Stimulated activated CD8-positive, alpha-beta memory T cell treated with anti-CD3 and anti-CD28 coated beads, Interleukin-12 subunit alpha, Interleukin-12 subunit beta, amount 100 ng/mL, for 24 hours (primary cell): Measurements from ENCODE around the gene RSPH1.

Source experiments
- DNase-seq: peaks from one replicate; pipeline ENCODE4 v3.0.0-alpha.2; 2020; ENCODE audit errors: extremely low read depth

RSPH1 gene

DNA sequence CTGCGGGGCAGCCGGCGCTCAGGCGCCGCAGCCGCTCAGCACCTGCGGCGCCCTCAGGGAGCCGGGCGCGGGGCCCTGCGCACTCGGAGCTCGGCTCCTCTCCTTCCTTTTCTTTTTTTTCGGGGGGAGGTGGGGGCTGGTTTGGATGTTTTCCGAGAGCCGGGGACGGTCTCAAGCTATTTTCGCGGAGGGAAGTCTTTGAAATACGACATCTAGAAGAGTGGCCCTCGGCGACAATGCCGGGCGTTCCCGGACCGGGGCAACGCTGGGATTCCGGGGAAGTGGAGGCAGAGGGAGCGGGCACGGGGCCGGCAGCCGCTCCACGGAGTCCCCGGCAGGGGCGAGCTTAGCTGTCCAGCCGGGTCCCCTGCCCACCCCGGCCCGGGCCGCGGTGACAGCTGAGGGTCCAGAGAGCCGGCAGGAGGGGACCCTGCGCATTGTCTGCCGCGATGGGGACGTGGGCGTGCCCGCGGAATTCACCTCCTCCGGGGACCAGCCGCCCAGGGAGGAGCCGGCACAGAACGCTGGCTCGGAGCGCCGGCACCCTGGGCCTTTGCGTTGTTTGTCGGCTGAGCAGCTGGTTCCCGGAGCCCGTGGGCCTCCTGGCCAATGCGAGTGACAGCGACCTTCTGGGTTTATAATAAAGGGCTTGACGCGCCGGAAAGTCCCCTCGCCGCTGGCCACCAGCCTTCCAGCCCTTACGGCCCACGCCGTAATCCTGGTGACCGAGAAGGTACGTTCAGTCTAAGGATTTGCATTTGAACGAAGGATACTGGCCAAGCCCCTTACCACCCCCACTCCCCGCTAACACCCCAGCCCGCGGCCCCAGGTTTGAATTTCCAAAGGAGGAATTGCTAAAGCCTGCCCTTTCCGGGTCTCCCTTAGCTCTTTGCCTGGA lies 18.2 kb upstream of the RSPH1 start:
- DNase-seq = peak; percentile 31

GRCh38 chr21:42513151-42513984 lies 17.3 kb upstream of the RSPH1 start, which contains the start of gene SLC37A1:
Gene SLC37A1, plus strand, starts transcription at chr21:42513852. Its CDS starts 4,603 bp downstream, at chr21:42518455.
- no peak for DNase-seq

GRCh38 chr21:42512346-42513034 lies 16.5 kb upstream of the RSPH1 start:
- no peak for DNase-seq

- DNase-seq = no peak
Measured at GRCh38 chr21:42509244-42509643, 13.2 kb upstream of the RSPH1 start.

DNA sequence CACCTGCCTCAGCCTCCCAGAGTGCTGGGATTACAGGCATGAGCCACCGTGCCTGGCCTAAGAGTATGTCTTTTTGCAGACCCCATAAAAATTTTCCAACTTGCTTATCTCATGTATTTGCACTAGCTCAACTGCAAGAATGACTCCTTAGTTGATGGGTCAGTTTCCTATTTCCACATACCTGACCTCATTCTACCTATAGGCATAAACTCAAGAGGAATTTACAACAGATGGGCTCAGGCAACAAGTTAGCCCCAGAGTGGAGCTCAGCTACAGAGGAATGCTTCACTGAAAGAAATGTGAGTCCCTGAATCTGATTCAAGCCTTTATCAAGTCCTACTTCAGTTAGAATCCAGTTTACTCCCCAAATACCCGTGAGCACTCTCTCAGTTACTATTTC lies 12.3 kb upstream of the RSPH1 start:
- DNase-seq = no peak

GRCh38 chr21:42507418-42507817 lies 11.4 kb upstream of the RSPH1 start:
- DNase-seq = no peak

DNA sequence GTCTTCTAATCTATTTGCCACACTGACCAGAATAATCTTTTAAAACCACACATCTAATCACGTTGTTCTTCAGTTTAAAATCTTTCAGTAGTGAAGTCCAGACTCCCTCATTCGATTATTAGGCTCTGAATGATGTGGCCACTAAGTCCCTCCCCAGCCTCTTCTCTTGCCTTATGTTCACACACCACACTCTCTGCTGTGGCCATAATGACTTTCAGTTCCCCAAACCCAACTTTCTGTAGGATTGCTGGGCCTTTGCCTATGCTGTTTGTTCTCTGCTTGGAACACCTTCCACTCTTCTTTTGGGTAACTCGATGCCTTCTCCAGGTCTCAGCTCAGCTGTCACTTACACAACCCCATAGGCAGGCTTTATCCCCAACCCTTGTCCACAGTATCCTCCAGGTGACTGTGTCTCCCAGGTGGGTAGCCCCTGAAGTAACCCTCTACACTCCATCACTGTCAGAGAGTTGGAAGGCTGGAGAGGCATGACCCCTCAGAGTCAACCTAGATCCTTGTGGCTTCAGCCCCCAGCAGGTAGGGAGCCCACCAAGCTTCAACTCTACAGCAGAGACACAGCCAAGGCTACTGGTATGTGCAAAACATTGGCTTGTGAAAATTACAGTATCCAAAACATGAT lies 9.2 kb upstream of the RSPH1 start:
- no peak for DNase-seq

GRCh38 chr21:42503711-42504110 lies 7.7 kb upstream of the RSPH1 start:
- DNase-seq = no peak

DNA sequence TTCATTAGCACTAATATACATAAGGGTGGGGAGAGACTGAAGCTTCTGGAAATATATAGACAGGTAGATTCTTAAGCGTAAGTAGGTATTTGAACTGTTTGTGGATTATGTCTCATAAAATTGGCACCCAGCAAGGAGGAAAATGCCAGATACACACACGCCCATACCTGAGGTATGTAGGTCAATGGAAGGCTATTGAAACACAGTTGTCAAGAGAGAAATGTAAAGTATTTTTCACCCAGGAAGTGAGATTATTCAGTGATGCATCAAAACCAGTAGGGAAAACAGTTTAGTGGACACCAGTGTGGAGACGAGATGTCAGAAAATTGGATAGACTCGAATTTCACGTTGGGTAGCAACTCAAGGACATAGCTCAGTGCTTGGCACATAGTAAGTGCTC lies 4.7 kb upstream of the RSPH1 start:
- DNase-seq = no peak

DNA sequence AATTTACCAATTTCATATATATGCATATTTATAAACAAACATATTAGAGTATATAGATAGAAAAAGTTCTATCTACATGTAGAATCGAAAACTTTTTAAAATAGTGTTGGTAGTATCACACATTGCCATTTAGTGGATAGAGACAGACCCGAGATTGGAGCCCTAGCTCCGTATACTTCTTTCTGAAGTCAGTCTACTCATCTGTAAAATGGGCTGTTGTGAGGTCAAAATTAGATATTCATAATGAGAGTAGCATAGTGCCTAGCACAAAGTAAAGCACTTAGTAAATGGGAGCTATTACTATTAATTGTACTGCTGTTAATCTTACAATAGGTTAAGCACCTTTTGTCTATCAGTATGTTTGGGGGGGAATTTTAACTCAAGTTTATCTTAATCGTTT lies 4.2 kb upstream of the RSPH1 start:
- DNase-seq = no peak

GRCh38 chr21:42499444-42500112 lies 3.6 kb upstream of the RSPH1 start:
- no peak for DNase-seq

GRCh38 chr21:42498012-42498411 lies 2.0 kb upstream of the RSPH1 start:
- no peak for DNase-seq

- DNase-seq = no peak
Measured at GRCh38 chr21:42496839-42497202, 797 bp upstream of the RSPH1 start.

DNA sequence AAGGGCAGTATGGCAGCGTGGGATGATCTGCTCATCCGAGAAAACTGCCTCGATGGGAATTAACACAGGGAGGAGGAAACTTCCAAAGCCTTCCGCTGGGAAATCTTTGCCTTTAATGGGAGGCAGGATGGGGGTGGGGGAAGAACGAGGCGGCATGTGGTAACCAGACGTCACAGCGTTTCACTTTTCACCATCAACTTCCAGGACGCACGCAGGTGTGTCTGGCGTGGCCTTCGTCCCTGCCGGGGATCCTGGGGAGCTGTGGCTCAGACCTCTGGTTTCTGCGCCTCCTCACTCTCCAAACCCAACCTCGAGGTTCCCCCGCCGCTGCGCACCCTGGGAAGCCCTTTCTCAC lies 282 bp downstream of the RSPH1 start:
- no peak for DNase-seq

- DNase-seq = no peak
Measured at GRCh38 chr21:42495027-42495426, 997 bp downstream of the RSPH1 start.

- DNase-seq = no peak
Measured at GRCh38 chr21:42493109-42494060, 2.6 kb downstream of the RSPH1 start.

- DNase-seq = no peak
Measured at GRCh38 chr21:42492201-42492600, 3.8 kb downstream of the RSPH1 start.

GRCh38 chr21:42491328-42491727 lies 4.7 kb downstream of the RSPH1 start:
- no peak for DNase-seq

DNA sequence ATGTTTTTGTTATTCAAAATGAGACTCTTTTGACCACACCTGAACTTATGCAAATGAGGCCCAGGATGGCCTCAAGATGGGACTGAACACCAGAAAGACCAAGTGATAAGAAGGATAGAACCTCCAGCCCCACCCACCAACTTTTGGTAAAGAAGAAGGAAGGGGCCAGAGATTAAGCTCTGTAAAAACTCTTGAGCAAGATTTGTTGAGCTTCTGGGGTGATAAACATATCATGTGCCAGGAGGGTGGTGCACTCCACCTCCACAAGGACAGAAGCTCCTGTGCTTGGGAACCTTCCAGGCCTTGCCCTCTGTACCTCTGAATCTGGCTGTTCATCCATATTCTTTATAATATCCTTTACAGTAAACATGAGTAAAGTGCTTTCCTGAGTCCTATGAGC lies 5.3 kb downstream of the RSPH1 start:
- DNase-seq = no peak

- no peak for DNase-seq
Measured at GRCh38 chr21:42489991-42490390, 6.0 kb downstream of the RSPH1 start.
